HEK293T (cell line): ENCODE results near the gene KIAA1614.

ENCODE experiments used
- BHLHE40 ChIP-seq: fragments of 450-650 bp; IDR thresholded peaks from 2 replicates; pipeline ENCODE4 v1.6.1; 2016; ENCODE audit warnings: mild to moderate bottlenecking, moderate library complexity, borderline replicate concordance
- CTBP1 ChIP-seq: fragments of 450-650 bp; IDR thresholded peaks from 2 replicates; pipeline ENCODE4 v1.6.1; 2016; ENCODE audit warnings: borderline replicate concordance
- ELF4 ChIP-seq: fragments of 450-650 bp; IDR thresholded peaks from 2 replicates; pipeline ENCODE4 v1.6.1; 2017; ENCODE audit warnings: antibody characterized with exemption
- FOXK2 ChIP-seq: fragments of 450-650 bp; IDR thresholded peaks from 2 replicates; pipeline ENCODE4 v1.6.1; 2016; ENCODE audit warnings: mild to moderate bottlenecking
- FOXM1 ChIP-seq: fragments of 450-650 bp; IDR thresholded peaks from 2 replicates; pipeline ENCODE4 v1.6.1; 2017; ENCODE audit warnings: mild to moderate bottlenecking, borderline replicate concordance
- LEF1 ChIP-seq: fragments of 450-650 bp; IDR thresholded peaks from 2 replicates; pipeline ENCODE4 v1.6.1; 2017; ENCODE audit warnings: mild to moderate bottlenecking, borderline replicate concordance
- SP1 ChIP-seq: fragments of 450-650 bp; IDR thresholded peaks from 2 replicates; pipeline ENCODE4 v1.6.1; 2017
- SUZ12 ChIP-seq: fragments of 450-650 bp; IDR thresholded peaks from 2 replicates; pipeline ENCODE4 v1.6.1; 2016; ENCODE audit warnings: mild to moderate bottlenecking
- ZNF384 ChIP-seq: fragments of 450-650 bp; IDR thresholded peaks from 2 replicates; pipeline ENCODE4 v1.6.1; 2016

- TF ChIP-seq BHLHE40 (no peak), SUZ12 (no peak), SP1 (no peak), ELF4 (no peak), LEF1 (no peak), ZNF384 (no peak), FOXM1 (no peak), FOXK2 (no peak), CTBP1 (no peak)
Observed at GRCh38 chr1:180901076-180901990, 11.4 kb upstream of the KIAA1614 start.
